ENCODE results near the gene GDNF.

GDNF gene

DNA sequence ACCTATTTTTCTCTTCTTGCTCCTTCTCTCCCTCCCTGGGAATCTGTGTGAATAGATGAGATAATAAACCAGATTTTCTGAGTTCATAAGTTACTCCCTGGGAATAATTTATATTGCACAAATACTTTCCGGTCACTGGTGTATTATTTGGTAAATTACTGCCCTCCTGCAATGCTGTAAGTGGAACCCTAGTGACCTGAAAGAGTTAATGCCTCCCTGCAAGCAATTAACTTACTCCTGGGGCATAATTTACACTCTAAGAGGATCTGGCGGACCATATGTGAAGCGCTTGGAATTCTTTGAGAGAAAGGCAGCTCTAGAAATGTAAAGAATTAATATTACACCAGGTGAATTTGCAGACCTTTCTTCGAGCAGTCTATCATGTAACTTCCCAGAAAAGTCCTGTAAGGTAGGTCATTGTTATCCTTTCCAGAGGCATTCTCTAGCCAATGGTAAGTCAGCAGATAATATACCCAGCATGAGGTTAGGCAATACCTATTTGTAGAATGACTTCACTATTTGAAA is 7.0 kb upstream of the GDNF start:
- no peak for DNase-seq

DNA sequence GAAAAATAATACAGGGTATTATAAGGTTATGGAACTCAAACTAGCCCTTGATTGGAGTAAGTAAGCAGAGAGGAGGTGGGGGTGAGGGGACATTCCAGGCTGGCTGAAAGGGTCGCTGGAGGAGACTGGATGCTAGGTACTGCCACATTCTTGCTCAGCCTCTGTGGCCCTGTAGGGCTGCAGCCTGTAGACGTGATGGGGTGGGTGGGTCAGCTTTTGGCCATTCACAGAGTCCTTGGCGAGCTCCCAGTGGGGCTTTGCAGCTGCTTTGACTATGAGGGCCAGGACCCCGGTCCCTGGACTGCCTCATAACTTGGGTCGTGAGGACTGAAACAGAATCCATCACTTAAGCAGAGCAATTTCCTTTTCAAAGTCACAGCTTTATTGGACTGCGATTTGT is 4.2 kb upstream of the GDNF start:
- DNase-seq, result no peak

DNA sequence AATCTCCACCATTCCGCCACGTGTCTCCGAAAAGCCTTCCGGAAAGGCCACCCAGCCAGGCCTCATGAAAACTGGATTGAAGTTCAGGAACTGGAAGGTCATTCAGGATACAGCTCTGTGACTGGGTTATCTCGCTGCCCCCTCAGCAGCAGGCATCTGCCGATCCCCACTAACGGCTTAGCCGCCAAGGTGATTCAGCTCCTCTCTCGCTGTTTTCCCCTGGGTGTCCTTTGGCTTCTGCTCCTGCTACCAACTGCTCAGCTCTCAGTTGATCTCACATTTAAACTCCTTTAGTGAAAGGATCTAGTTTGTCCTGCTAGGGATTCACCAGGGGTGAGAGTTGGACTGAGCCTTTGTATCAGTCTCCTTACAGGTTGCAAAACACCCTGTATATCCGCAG is 2.2 kb upstream of the GDNF start:
- no peak for DNase-seq

DNA sequence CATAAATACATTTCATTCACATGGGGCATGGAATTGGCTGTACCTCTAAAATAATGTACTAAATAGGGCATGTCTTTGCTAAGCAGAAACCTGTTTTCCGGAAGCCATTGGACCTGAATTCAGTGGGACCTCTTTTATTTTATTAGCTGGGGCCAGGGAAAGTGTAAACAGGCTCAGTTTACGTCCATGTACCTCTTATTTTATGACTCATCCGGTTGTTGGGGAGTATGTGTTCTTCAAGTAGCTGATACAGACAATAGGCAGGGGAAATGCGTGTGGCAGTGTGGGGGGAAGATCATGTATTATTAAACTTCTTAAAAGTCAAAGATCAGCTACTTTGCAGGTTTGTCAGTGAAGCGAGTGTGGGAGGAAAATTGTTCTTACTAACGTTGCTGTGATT is 1.4 kb upstream of the GDNF start:
- DNase-seq, result no peak

DNA sequence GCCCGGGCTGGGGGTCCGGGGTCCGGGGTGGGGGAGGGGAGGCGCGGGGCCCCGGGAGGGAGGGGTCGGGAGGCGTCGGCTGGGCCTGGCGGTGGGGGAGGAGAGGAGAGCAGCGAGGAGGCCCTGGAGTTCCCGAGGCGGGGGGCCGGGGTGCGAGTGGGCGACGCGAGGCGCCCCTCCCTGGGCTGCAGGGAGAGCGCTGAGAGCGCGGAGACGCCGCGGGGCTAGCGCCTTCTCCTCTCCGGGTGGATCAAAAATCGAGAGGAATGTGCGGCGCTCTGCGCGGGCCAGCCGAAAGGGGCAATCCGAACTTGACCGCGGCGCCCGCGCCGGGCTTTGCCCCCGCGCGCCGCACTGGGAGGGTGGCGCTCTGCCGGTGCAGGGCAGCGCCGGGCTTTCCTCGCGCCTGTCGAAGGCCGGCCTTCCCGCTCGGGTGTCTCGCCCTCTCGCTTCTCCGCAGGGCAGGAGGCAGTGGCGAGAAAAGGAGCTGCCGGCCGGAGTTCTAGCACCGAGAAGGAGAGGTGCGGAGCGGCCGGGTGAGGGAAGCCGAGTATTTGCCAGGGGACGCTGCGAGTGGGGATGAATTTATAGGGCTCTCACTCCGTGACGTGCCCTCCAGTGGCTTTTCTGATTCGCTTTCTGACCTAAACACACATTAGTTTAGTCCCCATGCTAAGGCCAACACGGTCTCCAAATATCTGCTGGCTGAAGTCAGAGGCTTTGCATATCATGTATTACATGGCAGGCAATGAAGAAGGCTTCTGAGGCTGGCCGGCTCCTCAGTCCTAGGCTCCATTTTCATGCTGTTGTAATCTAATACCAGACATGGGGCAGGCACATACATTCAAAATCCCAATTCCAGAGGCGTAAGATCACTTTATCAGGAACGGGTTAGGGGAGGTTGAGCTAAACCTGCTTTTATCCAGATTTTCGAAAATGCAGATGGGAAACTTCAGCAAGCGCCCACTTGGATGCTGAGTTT is 503 bp upstream of the GDNF start:
- DNase-seq, result no peak

DNA sequence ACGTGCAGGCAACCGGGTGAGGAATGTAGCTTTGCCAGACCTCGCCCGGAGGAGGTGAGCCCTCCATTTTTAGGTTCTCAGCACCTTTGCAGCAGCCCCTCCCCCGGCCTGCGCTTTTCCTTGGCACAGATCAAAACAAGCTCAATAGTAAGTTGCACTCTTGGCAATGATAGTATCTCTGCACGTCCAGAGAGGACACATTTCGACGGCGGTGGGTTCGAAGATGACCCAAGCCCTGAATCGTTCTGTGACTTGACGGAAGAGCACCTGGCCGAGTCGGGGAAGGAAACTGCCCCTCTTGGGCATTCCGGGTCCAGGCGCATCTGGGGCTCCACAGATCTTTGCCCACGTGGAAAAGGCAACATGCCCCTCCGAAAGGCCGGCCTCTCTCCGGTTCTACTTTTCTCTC is 904 bp downstream of the GDNF start:
- no peak for DNase-seq

DNA sequence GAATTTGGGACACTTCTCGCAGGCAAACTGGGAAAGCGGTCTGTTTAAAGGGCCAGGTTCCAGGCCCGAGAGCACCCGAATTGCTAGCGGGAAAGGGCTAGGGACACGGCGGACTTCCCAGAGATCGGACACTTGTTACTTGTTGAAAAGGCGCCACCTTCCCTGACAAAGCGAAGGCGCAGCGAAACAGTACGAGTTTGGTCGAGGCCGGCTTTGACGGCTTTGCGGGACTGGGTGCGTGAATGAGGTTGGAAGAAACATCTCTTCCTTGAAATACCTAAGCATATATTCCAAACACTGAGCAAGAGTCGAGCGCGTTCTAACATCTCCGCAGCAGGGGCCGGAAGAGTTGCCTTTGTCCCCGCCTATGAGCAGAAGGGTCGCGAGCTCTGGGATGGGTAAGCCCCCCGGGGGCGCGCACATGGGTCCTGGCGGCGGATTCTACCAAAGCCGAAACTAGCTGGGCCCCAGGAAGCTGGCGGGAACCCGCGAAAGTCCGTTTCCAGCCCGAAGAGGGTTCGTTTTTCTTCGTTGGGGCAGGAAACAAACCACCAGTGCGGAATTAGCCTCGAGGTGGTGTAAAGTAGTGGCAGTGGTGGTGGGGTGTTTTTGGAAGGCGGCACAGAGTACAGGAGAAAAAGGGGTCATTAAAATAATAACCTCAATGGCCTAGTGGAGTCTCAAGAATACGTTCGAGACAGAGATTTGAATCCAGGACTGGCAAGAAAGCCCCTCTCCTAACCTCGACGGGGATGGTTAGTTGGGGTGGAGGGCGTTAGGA is 1.5 kb downstream of the GDNF start:
- no peak for DNase-seq

DNA sequence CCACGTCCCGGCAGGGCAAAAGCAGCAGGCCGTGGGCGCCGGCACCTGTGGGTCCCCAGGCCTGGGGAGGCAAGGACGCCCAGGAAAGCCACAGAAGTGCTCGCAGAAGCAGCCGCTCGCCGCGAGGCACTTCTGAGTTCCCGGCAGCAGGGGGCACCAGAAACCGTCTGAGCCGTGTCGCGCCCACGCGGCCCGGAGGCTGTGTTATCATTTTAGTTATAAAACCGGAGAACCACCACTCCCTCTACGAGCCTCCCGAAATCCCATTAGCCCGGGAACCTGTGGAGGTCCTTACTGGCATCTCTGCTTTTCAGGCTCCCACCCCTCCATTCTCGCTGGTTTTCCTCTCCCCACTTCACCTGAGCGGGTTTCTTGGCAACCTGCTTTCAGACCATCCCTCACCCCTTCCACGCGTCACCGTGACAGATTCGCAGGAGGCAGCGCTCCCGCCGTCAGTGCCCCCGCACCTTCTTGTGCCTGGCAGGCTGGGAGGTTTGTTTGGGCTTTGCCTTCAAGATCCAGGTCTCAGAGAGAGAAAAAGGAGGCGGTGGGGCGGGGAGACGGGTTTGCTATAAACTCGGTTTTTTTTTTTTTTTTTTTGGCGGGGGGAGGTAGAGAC is 2.3 kb downstream of the GDNF start:
- no peak for DNase-seq

DNA sequence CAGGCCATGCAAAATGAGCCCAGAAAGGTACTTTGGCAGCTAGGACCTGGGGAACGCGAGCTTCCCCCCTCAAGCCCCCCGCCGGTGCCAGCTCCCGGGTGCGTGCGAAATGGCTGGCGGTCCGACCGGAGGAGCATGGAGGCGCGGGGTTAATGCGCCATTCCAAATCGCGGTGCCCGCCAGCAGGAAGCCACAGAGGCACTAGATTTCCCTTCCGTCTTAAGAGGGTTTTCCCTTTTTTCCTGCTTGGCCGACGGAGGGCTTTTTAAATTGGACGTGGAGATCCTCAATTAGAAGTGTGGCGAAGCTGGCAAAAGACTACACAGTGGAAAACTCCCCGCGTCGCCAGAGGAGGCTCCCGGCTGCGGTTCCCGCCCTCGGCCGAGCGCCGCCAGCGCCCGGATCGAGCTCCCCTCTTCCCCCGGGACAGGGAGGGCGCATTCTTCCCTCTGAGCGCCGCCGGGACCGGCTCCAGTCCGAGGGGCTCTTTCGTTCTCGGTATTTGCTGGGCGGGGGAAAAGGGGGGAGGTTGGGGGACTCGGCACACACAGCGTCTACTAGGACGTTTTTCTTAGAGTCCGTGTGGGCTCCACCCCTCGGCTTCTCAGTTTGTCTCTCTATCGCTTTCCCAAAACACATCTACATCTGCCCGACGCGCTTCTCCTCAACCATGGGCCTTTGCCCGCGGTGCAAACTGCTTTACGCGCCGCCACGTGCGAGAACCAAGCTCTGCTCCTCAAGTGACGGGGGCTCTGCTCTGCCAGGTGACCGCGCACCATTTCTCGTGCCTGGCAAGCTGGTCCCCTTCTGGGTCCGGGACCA is 3.0 kb downstream of the GDNF start:
- DNase-seq, result no peak

DNA sequence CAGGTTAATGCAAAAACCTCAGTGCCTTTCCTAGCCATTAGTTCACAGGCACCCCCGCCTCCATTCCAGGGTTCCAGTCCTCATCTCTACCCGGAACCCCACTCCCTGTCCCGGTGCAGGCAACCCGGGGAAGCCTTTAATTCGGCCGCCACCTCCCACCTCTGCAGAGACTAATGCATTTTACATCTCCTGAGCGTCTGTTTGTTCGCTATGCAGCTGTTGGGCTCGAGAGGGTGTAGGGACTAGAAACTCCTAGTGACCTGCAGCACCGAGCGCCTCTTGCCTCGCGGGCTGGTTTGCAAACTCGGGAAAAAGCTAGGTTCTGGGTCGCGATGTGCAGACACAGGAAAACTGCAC is 3.6 kb downstream of the GDNF start:
- no peak for DNase-seq

DNA sequence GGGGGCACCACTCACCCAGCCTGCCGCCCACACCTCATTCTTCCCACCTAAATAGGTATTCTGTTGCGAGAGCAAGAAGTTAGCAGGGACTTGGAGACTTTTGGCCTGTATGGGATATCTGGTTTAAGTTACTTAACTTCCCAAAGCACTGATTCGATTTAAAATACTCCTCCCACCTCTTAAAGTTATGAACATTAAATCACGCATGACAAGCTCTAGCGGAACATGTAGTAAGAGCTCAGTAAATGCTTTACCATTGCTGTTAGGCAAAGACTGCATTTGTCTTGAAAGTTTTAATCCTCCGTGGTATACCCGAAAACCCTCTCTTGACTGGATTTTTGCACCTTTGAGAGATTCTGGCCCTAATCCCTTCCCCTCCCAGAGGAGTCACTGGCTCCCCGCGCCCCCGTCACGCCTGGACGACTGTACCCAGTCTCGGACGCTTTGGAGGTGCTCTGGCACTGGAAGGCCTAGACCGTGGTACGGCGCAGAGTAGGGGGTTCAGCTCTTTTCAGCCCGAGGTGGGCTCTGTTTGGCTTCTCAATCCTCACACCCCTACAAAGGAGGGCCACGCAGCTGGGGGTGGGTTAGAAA is 4.4 kb downstream of the GDNF start:
- DNase-seq, result no peak

DNA sequence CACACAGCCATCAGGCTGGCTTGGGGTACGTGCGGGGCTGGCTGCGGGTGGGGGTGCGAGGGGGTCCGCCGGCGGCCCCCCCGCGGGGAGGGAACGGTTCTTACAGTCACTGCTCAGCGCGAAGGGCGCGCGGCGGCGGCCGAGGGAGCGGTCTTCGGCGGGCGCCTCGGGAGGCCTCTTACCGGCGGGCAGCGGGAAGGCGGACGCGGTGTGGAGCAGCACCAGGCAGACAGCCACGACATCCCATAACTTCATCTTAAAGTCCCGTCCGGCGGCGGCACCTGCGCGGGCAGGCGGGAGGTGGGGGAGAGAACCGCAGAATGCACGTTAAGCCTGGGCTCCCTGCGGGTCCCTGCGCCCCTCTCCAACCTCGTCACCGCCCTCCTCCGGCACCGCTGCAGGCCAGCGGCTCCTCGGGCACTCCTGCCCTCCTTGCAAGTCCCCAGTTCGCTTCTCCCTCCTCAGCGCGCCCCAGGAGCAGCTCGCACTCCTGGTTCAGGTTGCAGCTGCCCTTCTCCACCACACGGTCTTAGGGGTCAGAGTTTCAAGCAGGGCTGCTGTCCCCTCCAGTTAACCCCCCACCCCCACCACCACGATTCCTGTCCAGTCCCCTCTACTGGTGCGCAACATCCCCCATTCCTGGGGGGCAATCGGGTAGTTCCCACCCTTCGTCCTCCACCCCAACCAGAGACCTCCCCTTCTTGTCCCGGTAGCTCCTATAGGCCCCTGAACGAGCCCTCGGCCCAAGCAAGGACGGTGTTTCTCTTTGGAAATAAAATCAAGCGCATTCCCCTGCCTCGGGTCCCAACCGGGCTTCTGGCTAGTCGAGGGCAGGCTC is 5.1 kb downstream of the GDNF start:
- no peak for DNase-seq

DNA sequence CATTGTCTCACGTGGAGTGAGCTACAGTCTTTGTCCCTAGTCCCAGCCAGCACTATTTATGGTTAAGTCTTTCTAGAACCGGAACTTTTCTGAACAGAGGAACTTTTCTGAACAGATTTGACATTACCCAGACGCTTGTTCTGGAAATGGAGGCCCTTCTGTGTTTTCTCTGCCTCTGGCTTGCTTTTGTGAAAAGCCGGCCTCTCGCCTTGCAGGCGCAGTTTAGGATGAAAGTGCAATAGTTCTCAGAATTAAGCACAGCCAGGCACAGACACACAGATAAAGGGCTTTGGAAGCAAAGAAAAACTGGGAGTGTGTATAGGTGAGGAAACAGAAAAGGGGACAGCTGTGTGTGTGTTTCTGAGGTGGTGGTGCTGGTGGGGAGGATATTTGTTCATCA is 5.9 kb downstream of the GDNF start:
- DNase-seq, result no peak

DNA sequence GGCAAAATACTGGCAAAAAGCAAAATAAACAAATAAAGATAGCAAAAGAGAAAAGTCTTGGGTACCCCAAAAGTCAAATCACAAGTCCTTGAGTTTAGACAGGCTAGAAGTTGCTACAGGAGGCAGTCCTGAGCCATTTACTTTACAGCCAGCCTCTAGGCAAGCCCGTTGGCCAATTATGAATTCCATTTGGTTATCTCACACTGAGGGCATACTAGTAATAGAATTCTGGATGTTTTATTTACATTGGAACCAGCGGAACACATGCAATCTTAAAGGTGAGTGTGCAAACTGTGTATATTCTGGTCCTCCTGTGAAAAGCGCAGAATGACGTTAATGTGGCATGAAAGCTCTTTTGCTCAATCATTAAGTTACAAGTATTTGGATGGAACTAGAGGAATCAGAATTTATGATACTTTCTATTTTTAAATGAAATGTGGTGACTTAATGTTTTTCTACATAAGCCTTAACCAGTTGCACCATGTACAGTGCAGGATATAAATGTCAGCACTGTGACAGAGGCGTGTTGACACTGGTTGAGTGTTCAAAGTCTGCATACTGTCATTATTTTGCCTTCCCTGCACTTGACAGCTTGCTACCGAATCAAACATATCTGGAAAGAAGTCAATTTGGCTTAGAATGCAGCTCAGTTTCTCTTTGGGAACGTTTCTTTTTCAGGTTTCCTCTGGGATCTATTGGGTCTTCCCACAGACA is 7.9 kb downstream of the GDNF start:
- no peak for DNase-seq

DNA sequence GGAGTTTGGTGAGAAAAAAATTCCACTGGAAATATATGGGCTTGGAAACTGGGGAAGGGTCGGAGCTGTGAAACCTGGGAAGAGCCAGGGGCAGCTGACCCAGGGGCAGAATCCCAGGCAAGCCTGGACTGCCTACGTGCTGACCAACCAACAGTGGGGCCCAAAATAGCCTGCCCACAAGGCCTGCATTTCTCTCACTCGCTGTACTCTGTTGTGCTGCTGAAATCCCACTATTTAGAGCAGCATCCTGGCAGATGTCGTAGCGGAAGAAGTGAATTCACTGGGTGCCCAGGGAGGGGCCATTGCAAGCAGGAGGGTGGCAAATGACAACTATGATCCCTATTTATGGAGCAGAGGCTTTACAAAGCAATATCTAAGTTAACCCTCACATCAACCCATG is 9.5 kb downstream of the GDNF start:
- DNase-seq, result no peak

DNA sequence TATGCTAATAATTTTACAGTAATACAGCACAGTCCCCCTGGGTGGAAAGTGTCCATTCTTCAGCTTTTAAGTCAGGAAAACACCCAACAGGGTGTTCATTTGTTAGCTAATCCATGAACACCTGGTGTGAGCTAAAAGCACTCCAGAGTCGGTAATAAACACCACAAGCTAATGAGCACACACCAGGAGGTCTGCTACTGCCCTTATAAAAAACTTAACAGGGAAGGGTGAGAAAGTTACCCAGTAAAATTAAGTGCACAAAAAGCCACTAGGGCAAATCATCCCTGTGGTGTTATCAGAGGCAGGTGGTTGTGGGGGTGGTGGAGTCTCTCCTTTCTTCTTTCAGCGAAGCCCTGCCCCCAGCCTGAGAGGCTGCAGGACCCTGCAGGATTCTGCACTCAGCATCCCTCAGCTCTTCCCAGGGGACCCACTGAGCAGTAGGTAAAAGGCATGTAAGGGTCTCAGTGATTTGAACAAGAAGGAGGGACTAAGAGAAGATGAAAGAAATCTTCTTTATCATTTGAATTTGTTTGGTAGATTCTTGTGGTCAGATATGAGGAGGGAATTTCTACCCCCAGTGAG is 14.4 kb downstream of the GDNF start:
- DNase-seq, result no peak

DNA sequence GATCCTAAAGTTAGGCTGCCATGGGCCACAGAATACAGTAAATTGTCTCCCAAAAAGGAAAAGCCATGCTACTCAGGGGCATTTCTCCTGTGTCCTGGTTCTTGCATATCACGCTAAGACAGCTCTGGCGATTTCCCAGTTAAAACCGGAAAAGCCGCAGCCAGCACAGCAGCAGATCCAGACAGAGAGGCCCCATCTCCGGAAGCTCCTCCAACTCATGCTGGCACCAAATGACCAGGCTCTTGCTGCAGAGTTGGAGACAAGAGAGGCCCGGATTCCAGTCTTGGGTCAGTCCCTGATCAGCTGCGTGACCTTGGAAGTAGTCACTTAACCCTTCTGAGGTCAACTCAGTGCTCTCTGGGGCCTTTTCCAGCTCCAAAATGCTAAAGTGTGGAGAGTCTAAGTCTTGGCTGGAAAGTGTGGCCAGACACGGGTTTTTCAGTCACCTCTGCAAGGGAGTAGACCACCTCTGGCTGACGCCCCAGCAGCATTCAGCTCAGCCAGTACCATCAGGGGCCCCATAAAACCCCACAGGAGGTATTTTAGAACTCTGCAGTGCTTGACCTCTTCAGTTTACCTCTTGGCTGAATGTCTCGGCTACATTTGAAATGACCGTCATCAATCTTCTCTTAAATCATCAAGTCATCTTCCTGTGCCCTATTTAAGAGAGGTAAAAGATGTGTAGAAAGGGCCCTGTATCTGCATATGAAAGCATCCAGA is 16.2 kb downstream of the GDNF start:
- DNase-seq, result no peak

DNA sequence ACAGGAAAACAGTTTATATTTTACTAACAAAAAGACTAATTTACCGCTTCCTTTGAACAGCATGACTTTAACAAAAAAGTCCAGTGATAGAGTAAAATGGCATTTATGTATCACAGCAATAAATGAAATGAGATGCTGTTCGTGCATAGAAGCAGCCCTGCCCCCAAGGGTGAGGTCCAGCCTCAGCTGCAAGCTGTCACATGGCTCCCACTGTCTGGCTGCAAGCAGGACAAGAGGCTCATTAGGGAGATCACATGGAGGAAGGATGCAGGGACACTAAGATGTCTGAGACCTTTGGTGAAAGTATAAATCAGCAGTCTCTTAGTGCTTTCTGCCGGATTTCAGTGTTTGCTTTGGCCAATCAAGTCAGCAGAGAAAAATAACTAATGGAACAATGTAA is 23.0 kb downstream of the GDNF start:
- no peak for DNase-seq

DNA sequence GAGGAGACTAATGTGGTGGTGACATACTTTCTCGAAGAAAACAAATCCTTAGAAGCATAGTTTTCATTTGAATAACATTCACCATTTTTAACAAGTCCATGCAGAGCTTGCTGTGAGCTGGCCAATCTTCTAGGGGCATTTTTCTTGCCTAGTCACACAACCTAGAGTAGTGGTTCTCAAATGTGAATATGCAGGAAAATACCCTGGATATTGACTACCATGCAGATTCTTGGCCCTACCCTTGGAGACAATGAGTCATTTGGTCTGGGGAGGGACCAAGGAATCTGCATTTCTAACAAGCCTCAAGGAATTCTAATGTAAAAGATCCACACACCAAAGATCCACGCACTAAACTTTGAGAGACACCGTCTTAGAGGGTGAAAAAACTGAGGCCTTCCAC is 23.5 kb downstream of the GDNF start:
- DNase-seq, result no peak
